Trophoblast cell (in vitro differentiated cells and primary cell): ENCODE measurements around the gene PARP9.

ENCODE experiments used
- DNase-seq, 2 donors: peaks; one replicate each; pipeline ENCODE4 v3.0.0-alpha.2; 2016
- H2AFZ ChIP-seq: 2 replicates; pipeline ENCODE4 v1.6.1; 2013; ENCODE audit warnings: low read length, moderate library complexity, mild to moderate bottlenecking; ENCODE audit not compliant: insufficient read depth, poor library complexity
- H2AK5ac ChIP-seq: 2 replicates; pipeline ENCODE4 v1.6.1; 2013; ENCODE audit warnings: mild to moderate bottlenecking, low read length
- H2BK120ac ChIP-seq: 2 replicates; pipeline ENCODE4 v1.6.1; 2013; ENCODE audit warnings: low read length, mild to moderate bottlenecking, moderate library complexity; ENCODE audit not compliant: insufficient read depth, poor library complexity
- H2BK12ac ChIP-seq: 2 replicates; pipeline ENCODE4 v1.6.1; 2013; ENCODE audit warnings: mild to moderate bottlenecking, low read length, moderate library complexity
- H2BK5ac ChIP-seq: 2 replicates; pipeline ENCODE4 v1.6.1; 2013; ENCODE audit warnings: low read length, low read depth, moderate library complexity, mild to moderate bottlenecking; ENCODE audit not compliant: poor library complexity
- H3K14ac ChIP-seq: 2 replicates; pipeline ENCODE4 v1.6.1; 2013; ENCODE audit warnings: mild to moderate bottlenecking, low read length
- H3K18ac ChIP-seq: 2 replicates; pipeline ENCODE4 v1.6.1; 2013; ENCODE audit warnings: mild to moderate bottlenecking, low read length
- H3K23ac ChIP-seq: 2 replicates; pipeline ENCODE4 v1.6.1; 2013; ENCODE audit warnings: low read length
- H3K27ac ChIP-seq: 2 replicates; pipeline ENCODE4 v1.5.1; 2013; ENCODE audit warnings: low read depth, mild to moderate bottlenecking, inconsistent platforms, low read length, moderate library complexity
- H3K27me3 ChIP-seq: 2 replicates; pipeline ENCODE4 v1.6.1; 2013; ENCODE audit warnings: inconsistent platforms, mild to moderate bottlenecking, low read length, moderate library complexity; ENCODE audit not compliant: insufficient read depth
- H3K36me3 ChIP-seq, 2 experiments: 1 replicate in 1 of 2; 2 replicates in 1 of 2; pipeline ENCODE4 v1.6.1; 2013; ENCODE audit warnings: low read length in 2 of 2, mild to moderate bottlenecking in 2 of 2, moderate library complexity in 1 of 2; ENCODE audit not compliant: insufficient read depth in 2 of 2, control insufficient read depth in 1 of 2
- H3K4ac ChIP-seq: 2 replicates; pipeline ENCODE4 v1.6.1; 2013; ENCODE audit warnings: low read depth, mild to moderate bottlenecking, low read length, moderate library complexity
- H3K4me1 ChIP-seq, 2 experiments: 1 replicate in 1 of 2; 2 replicates in 1 of 2; pipeline ENCODE4 v1.6.1; 2013; ENCODE audit warnings: low read length in 2 of 2, mild to moderate bottlenecking in 2 of 2, moderate library complexity in 1 of 2; ENCODE audit not compliant: insufficient read depth in 2 of 2, control insufficient read depth in 1 of 2
- H3K4me2 ChIP-seq: 2 replicates; pipeline ENCODE4 v1.6.1; 2013; ENCODE audit warnings: inconsistent platforms, mild to moderate bottlenecking, low read length, moderate library complexity
- H3K4me3 ChIP-seq: 2 replicates; pipeline ENCODE4 v1.5.1; 2013; ENCODE audit warnings: mild to moderate bottlenecking, low read depth, low read length, inconsistent platforms
- H3K79me1 ChIP-seq: one replicate; pipeline ENCODE4 v1.6.1; 2013; ENCODE audit warnings: low read length
- H3K79me2 ChIP-seq: 2 replicates; pipeline ENCODE4 v1.6.1; 2013; ENCODE audit warnings: low read length, mild to moderate bottlenecking; ENCODE audit not compliant: control insufficient read depth, insufficient read depth, poor library complexity
- H3K9ac ChIP-seq: 2 replicates; pipeline ENCODE4 v1.6.1; 2013; ENCODE audit warnings: mild to moderate bottlenecking, low read length
- H3K9me3 ChIP-seq: 2 replicates; pipeline ENCODE4 v1.6.1; 2013; ENCODE audit warnings: low read depth, mild to moderate bottlenecking, control low read depth, inconsistent platforms, low read length; ENCODE audit not compliant: insufficient read depth
- H4K12ac ChIP-seq: 2 replicates; pipeline ENCODE4 v1.6.1; 2013; ENCODE audit warnings: low read depth, mild to moderate bottlenecking, low read length, moderate library complexity
- H4K8ac ChIP-seq: 2 replicates; pipeline ENCODE4 v1.6.1; 2013; ENCODE audit warnings: low read depth, mild to moderate bottlenecking, low read length, moderate library complexity
- H4K91ac ChIP-seq: one replicate; pipeline ENCODE4 v1.6.1; 2013; ENCODE audit warnings: low read depth, mild to moderate bottlenecking, low read length, moderate library complexity
- WGBS: extraction: QIAGEN DNeasy Blood & Tissue Kit; methylation state at CpG from one replicate; pipeline ENCODE4 v1.1.7; 2013; ENCODE audit warnings: missing lambda C conversion rate; ENCODE audit not compliant: insufficient read length, insufficient coverage; ENCODE audit errors: extremely low coverage; 5-methylcytosine and 5-hydroxymethylcytosine counted together

The PARP9 gene

DNA sequence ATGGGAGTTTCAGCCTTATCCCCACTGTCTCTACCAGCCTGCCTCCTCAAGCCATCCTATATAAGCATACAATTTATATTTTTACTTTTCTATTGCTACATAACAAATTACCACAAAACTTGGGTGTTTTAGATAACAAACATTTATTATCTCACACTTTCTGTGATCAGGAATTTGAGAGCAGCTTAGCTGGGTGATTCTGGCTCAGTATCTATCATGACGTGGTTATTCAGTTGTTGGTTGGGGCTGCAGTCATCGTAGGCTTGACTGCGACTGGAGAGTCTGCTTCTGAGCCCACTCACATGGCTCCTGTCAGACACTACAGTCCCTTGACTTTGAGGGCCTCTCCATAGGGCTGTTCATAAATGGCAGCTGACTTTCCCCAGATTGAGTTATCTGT is 34.1 kb upstream of the PARP9 start:
- Histone ChIP-seq H3K27me3 (no peaks in the 10 kb centered on the region), H2AFZ (no peak overlapping the region), H3K4me3 (no peak overlapping the region), H2AK5ac (no peak overlapping the region), H4K91ac (no peak overlapping the region), H3K36me3 (no peaks in the 10 kb centered on the region), H4K12ac (no peak overlapping the region), H3K27ac (no peak overlapping the region), H3K4me2 (no peak overlapping the region), H3K14ac (no peak overlapping the region), H3K79me2 (no peaks in the 10 kb centered on the region), H3K18ac (no peak overlapping the region), H3K23ac (no peak overlapping the region), H3K79me1 (no peaks in the 10 kb centered on the region), H3K4ac (no peak overlapping the region), H3K9me3 (no peaks in the 10 kb centered on the region), H3K9ac (no peak overlapping the region), H2BK5ac (no peak overlapping the region), H2BK12ac (no peak overlapping the region), H4K8ac (no peak overlapping the region), H3K4me1 (no peaks in the 10 kb centered on the region), H2BK120ac (no peak overlapping the region)
- DNase-seq = no peak
- WGBS = no CpG with 5 or more reads among the region's 3 CpGs

DNA sequence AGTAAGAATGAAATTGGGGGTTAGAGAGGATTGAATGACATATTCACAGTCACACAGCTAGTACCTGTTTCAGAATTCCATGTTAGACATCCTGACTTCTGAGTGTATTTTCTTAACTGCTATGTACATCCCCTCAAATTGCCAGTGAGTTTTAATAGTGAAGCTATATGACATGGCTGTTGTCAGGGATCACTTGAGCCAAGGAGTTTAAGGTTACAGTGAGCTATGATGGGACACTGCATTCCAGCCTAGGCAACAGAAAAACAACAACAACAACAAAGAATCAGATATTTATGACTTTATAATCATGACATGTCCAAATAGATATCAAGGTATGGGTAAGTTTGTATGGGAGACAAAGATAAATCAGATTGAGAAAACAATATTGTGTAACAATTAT is 29.9 kb upstream of the PARP9 start:
- no peaks in the 10 kb centered on the region for H3K27me3 ChIP-seq
- no peaks in the 10 kb centered on the region for H3K79me2 ChIP-seq
- no peak overlapping the region for H2BK120ac ChIP-seq
- H3K9ac ChIP-seq = no peak overlapping the region
- DNase-seq = no peak
- H2BK5ac ChIP-seq = no peak overlapping the region
- H3K23ac ChIP-seq = no peak overlapping the region
- H4K91ac ChIP-seq = no peak overlapping the region
- H2AK5ac ChIP-seq = no peak overlapping the region
- H3K9me3 ChIP-seq = no peaks in the 10 kb centered on the region
- no peak overlapping the region for H3K27ac ChIP-seq
- H3K4me3 ChIP-seq = no peak overlapping the region
- no peak overlapping the region for H3K18ac ChIP-seq
- H2BK12ac ChIP-seq = no peak overlapping the region
- H2AFZ ChIP-seq = no peak overlapping the region
- H3K36me3 ChIP-seq = no peaks in the 10 kb centered on the region
- H4K12ac ChIP-seq = no peak overlapping the region
- H3K79me1 ChIP-seq = no peaks in the 10 kb centered on the region
- no peak overlapping the region for H3K4me2 ChIP-seq
- no peaks in the 10 kb centered on the region for H3K4me1 ChIP-seq
- no peak overlapping the region for H4K8ac ChIP-seq
- no peak overlapping the region for H3K14ac ChIP-seq
- H3K4ac ChIP-seq = no peak overlapping the region

DNA sequence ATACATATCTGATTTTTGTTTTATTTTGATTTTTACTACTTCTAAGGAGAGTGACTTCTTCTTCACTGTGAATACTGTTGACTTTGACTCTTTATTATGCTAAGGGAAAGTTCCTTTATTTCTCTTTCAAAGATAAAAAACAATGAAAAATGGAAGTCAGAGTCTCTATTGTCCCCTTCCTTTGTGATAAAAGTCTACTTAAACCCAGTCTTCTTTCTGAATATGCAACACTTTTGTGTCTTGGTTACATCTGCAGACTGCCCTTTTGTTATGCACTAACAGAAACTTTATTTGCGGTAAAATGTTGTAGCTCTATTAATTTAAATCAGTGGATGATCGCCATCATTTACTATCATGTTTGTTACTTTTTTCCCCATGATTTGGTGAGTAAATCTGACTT is 26.5 kb upstream of the PARP9 start:
- Histone ChIP-seq H3K36me3 (no peaks in the 10 kb centered on the region), H3K4me1 (no peaks in the 10 kb centered on the region), H3K14ac (no peak overlapping the region), H3K4me2 (no peak overlapping the region), H3K4ac (no peak overlapping the region), H3K23ac (no peak overlapping the region), H4K12ac (no peak overlapping the region), H2BK12ac (no peak overlapping the region), H3K9me3 (no peaks in the 10 kb centered on the region), H2BK5ac (no peak overlapping the region), H2AK5ac (no peak overlapping the region), H2BK120ac (no peak overlapping the region), H3K79me2 (no peaks in the 10 kb centered on the region), H3K27me3 (no peaks in the 10 kb centered on the region), H3K18ac (no peak overlapping the region), H3K4me3 (no peak overlapping the region), H2AFZ (no peak overlapping the region), H3K9ac (no peak overlapping the region), H4K91ac (no peak overlapping the region), H3K27ac (no peak overlapping the region), H3K79me1 (no peaks in the 10 kb centered on the region), H4K8ac (no peak overlapping the region)
- WGBS = no CpG with 5 or more reads among the region's 2 CpGs
- no peak for DNase-seq

DNA sequence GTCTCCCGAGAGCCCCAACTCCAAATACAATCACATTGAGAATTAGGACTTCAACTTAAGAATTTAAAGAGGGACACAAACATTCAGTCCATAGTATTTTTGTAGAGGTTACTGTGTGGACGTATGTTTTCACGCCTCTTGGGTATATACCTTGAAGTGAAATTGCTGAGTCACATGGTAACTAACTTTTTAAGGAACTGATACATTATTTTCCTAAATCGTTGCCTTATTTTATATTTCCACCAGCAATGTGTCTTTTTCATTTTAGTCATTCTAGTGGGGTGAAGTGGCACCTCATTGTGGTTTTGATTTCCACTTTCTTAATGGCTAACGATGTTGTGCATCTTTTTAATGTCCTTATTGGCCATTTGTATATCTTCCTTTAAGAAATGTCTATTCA is 25.2 kb upstream of the PARP9 start:
- no peak overlapping the region for H4K91ac ChIP-seq
- H3K79me2 ChIP-seq = no peaks in the 10 kb centered on the region
- no peak overlapping the region for H2AFZ ChIP-seq
- no peak overlapping the region for H3K4me2 ChIP-seq
- no peak overlapping the region for H3K4ac ChIP-seq
- no peak overlapping the region for H2BK5ac ChIP-seq
- H3K27ac ChIP-seq = no peak overlapping the region
- WGBS = no CpG with 5 or more reads among the region's 5 CpGs
- no peak overlapping the region for H4K8ac ChIP-seq
- H3K27me3 ChIP-seq = no peaks in the 10 kb centered on the region
- H3K4me3 ChIP-seq = no peak overlapping the region
- H2AK5ac ChIP-seq = no peak overlapping the region
- DNase-seq = no peak
- H4K12ac ChIP-seq = no peak overlapping the region
- no peak overlapping the region for H3K14ac ChIP-seq
- H3K4me1 ChIP-seq = no peaks in the 10 kb centered on the region
- H3K36me3 ChIP-seq = no peaks in the 10 kb centered on the region
- no peak overlapping the region for H3K23ac ChIP-seq
- no peaks in the 10 kb centered on the region for H3K9me3 ChIP-seq
- H2BK120ac ChIP-seq = no peak overlapping the region
- no peak overlapping the region for H3K18ac ChIP-seq
- H3K9ac ChIP-seq = no peak overlapping the region
- no peak overlapping the region for H2BK12ac ChIP-seq
- H3K79me1 ChIP-seq = no peaks in the 10 kb centered on the region

- Histone ChIP-seq H3K9ac (no peak overlapping the region), H2BK12ac (no peak overlapping the region), H2BK120ac (no peak overlapping the region), H3K9me3 (no peaks in the 10 kb centered on the region), H2BK5ac (no peak overlapping the region), H3K23ac (no peak overlapping the region), H3K36me3 (no peaks in the 10 kb centered on the region), H4K91ac (no peak overlapping the region), H3K27ac (no peak overlapping the region), H3K4ac (no peak overlapping the region), H4K8ac (no peak overlapping the region), H3K4me3 (no peak overlapping the region), H3K4me2 (no peak overlapping the region), H2AFZ (no peak overlapping the region), H3K4me1 (no peaks in the 10 kb centered on the region), H3K14ac (no peak overlapping the region), H4K12ac (no peak overlapping the region), H3K79me2 (no peaks in the 10 kb centered on the region), H3K27me3 (no peaks in the 10 kb centered on the region), H2AK5ac (no peak overlapping the region), H3K18ac (no peak overlapping the region), H3K79me1 (no peaks in the 10 kb centered on the region)
- no peak for DNase-seq
- WGBS = no CpG with 5 or more reads among the region's 2 CpGs
These were observed 23.5 kb upstream of the PARP9 start for GRCh38 chr3:122587572-122587971.
